GM12878 (cell line): ENCODE measurements around the gene RAB7B. TPM values are rescaled to one million over a fixed set of nuclear protein-coding genes. Genes with fewer than 3 reads are reported as not detected.

Experiments
- LARP7 ChIP-seq: fragments of 450-650 bp; IDR thresholded peaks from 2 replicates; pipeline ENCODE4 v1.6.1; 2017; ENCODE audit warnings: mild to moderate bottlenecking
- SMARCA5 ChIP-seq: fragments of 450-650 bp; IDR thresholded peaks from 2 replicates; pipeline ENCODE4 v1.6.1; 2017; ENCODE audit warnings: mild to moderate bottlenecking
- STAT3 ChIP-seq: IDR thresholded peaks from 2 replicates; pipeline ENCODE4 v1.6.1; 2011; ENCODE audit warnings: low read depth, low read length, improper control_type of control experiment
- WRNIP1 ChIP-seq: IDR thresholded peaks from 2 replicates; pipeline ENCODE4 v1.6.1; 2011; ENCODE audit warnings: low read depth, low read length, improper control_type of control experiment, borderline replicate concordance
- polyA plus RNA-seq, 11 experiments: library from polyadenylated mRNA; depleted of rRNA in 4 of 11; unstranded in 6 of 11; stranded (reverse) in 5 of 11; fragments of >200 nt; fragmentation: Nextera tagmentation in 4 of 11; fragmentation: Illumina TruSeq in 1 of 11; extraction: Ambion mirVana in 4 of 11; extraction: Trizol in 1 of 11; gene quantifications; 1 replicate in 1 of 11; 2 replicates in 10 of 11; pipeline versions ENCODE4 v1.2.1 to v1.2.3, GENCODE V29; 2011 to 2016; ENCODE audit warnings: inconsistent platforms in 2 of 11, missing spikeins in 2 of 11, low read depth in 1 of 11
- total RNA-seq, 4 experiments: library from RNA; depleted of rRNA in 3 of 4; stranded (reverse); fragments of >200 nt in 3 of 4; fragmentation: Illumina TruSeq in 1 of 4; extraction: Trizol in 1 of 4; gene quantifications; 2 replicates each; pipeline versions ENCODE4 v1.2.1 to v1.2.3, GENCODE V29; 2013 to 2021
- TF ChIP-seq, protein P1 (sequence below): fragments of 450-650 bp; IDR thresholded peaks from 2 replicates; pipeline ENCODE4 v1.6.1; 2017; ENCODE audit warnings: mild to moderate bottlenecking, moderate library complexity
- TF ChIP-seq, protein P2 (sequence below): fragments of 450-650 bp; formaldehyde crosslinking; IDR thresholded peaks from 2 replicates; pipeline ENCODE4 v1.5.0; 2022; ENCODE audit warnings: mild to moderate bottlenecking, missing genetic modification characterization

RAB7B gene
- total and polyA plus RNA-seq, 10 of the 15 experiments (the other 5 are each of a cell fraction or from before 2014, with no cell fraction given), result 0.09 TPM; not detected in 9

DNA sequence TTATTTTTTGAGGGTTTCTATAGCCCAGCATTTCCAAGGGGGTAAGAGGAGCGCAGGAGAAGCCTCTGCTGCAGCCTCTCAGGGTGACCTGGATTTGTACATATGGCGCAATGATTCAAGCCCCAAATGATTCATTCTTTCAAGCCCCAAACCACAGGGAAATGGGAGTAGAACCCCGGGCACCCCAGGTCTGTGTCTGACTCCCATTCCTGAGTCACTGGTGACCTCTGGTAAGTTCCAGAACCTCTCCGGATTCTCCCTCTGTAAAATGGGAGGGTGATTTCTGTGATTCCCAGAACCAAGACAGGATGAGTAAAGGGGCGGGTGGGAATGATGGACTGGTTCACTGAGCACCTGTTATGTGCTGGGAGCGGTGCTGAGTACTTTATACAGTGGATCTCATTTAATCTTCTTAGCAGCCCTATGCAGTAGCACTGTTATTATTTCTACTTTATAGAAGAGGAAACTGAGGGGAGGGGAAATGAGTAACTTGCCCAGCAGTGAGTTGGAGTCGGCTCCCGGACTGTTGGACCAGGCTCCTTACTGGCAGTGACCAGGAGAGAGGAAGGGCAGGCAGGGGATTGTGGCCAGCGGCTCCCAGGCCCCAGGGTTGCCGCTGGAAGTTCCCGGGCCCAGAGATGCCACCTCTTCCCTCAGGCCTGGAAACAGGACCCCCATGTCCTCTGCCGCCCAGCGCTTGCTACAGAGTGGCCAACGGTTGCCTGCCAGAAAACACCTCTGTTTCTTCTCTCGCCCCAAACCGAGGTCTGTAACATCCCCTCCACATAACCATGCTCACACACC lies 39.6 kb downstream of the RAB7B start (continued):
- TF ChIP-seq STAT3, result no peak
- TF ChIP-seq LARP7, result no peak
- TF ChIP-seq WRNIP1, result no peak
- TF ChIP-seq, protein P1, sequence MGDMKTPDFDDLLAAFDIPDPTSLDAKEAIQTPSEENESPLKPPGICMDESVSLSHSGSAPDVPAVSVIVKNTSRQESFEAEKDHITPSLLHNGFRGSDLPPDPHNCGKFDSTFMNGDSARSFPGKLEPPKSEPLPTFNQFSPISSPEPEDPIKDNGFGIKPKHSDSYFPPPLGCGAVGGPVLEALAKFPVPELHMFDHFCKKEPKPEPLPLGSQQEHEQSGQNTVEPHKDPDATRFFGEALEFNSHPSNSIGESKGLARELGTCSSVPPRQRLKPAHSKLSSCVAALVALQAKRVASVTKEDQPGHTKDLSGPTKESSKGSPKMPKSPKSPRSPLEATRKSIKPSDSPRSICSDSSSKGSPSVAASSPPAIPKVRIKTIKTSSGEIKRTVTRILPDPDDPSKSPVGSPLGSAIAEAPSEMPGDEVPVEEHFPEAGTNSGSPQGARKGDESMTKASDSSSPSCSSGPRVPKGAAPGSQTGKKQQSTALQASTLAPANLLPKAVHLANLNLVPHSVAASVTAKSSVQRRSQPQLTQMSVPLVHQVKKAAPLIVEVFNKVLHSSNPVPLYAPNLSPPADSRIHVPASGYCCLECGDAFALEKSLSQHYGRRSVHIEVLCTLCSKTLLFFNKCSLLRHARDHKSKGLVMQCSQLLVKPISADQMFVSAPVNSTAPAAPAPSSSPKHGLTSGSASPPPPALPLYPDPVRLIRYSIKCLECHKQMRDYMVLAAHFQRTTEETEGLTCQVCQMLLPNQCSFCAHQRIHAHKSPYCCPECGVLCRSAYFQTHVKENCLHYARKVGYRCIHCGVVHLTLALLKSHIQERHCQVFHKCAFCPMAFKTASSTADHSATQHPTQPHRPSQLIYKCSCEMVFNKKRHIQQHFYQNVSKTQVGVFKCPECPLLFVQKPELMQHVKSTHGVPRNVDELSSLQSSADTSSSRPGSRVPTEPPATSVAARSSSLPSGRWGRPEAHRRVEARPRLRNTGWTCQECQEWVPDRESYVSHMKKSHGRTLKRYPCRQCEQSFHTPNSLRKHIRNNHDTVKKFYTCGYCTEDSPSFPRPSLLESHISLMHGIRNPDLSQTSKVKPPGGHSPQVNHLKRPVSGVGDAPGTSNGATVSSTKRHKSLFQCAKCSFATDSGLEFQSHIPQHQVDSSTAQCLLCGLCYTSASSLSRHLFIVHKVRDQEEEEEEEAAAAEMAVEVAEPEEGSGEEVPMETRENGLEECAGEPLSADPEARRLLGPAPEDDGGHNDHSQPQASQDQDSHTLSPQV, result no peak
- TF ChIP-seq, protein P2, sequence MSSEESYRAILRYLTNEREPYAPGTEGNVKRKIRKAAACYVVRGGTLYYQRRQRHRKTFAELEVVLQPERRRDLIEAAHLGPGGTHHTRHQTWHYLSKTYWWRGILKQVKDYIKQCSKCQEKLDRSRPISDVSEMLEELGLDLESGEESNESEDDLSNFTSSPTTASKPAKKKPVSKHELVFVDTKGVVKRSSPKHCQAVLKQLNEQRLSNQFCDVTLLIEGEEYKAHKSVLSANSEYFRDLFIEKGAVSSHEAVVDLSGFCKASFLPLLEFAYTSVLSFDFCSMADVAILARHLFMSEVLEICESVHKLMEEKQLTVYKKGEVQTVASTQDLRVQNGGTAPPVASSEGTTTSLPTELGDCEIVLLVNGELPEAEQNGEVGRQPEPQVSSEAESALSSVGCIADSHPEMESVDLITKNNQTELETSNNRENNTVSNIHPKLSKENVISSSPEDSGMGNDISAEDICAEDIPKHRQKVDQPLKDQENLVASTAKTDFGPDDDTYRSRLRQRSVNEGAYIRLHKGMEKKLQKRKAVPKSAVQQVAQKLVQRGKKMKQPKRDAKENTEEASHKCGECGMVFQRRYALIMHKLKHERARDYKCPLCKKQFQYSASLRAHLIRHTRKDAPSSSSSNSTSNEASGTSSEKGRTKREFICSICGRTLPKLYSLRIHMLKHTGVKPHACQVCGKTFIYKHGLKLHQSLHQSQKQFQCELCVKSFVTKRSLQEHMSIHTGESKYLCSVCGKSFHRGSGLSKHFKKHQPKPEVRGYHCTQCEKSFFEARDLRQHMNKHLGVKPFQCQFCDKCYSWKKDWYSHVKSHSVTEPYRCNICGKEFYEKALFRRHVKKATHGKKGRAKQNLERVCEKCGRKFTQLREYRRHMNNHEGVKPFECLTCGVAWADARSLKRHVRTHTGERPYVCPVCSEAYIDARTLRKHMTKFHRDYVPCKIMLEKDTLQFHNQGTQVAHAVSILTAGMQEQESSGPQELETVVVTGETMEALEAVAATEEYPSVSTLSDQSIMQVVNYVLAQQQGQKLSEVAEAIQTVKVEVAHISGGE, result no peak
- TF ChIP-seq SMARCA5, result no peak
